Activated CD4-positive, alpha-beta memory T cell treated with anti-CD3 and anti-CD28 coated beads, Interleukin-2, amount 10 ng/mL, durations not matched to agents 7 days and 5 days (primary cell): ENCODE measurements around the gene FOXD4L3. TPM values are rescaled to one million over a fixed set of nuclear protein-coding genes. Genes with fewer than 3 reads are reported as not detected.
"Not testable (repeated sequence)": the region's sequence is repeated elsewhere in the genome, so short reads cannot be mapped to it uniquely, and the experiment has no call there.

Source experiments
- CTCF ChIA-PET: fragments of 350-600 bp; sonication (Branson Sonifier 250); formaldehyde crosslinking; loops from one replicate; lab custom pipeline; 2021; ENCODE audit warnings: antibody characterized with exemption, inconsistent platforms; lab: Charles Lee
- POLR2A ChIA-PET: fragments of 350-600 bp; sonication (Branson Sonifier 250); formaldehyde crosslinking; loops from one replicate; lab custom pipeline; 2021; ENCODE audit warnings: antibody characterized with exemption; lab: Charles Lee
- DNase-seq: peaks from one replicate; pipeline ENCODE4 v3.0.0-alpha.2; 2020
- H3K27ac Mint-ChIP-seq: one replicate; pipeline ENCODE4 v1.8.0; 2021; ENCODE audit warnings: mild to moderate bottlenecking, mixed read lengths
- H3K27me3 Mint-ChIP-seq: one replicate; pipeline ENCODE4 v1.8.0; 2021; ENCODE audit warnings: mixed read lengths
- H3K36me3 Mint-ChIP-seq: one replicate; pipeline ENCODE4 v1.8.0; 2021; ENCODE audit warnings: low read depth, mixed read lengths
- H3K4me1 Mint-ChIP-seq: one replicate; pipeline ENCODE4 v1.8.0; 2021; ENCODE audit warnings: mixed read lengths
- H3K4me3 Mint-ChIP-seq: one replicate; pipeline ENCODE4 v1.8.0; 2021; ENCODE audit warnings: mild to moderate bottlenecking, mixed read lengths
- H3K9me3 Mint-ChIP-seq: one replicate; pipeline ENCODE4 v1.8.0; 2021; ENCODE audit warnings: mixed read lengths
- total RNA-seq, 2 experiments: library from RNA; stranded (reverse); gene quantifications; one replicate each; pipeline ENCODE4 v1.2.3, GENCODE V29; 2021

The FOXD4L3 gene
- not detected for total RNA-seq

DNA sequence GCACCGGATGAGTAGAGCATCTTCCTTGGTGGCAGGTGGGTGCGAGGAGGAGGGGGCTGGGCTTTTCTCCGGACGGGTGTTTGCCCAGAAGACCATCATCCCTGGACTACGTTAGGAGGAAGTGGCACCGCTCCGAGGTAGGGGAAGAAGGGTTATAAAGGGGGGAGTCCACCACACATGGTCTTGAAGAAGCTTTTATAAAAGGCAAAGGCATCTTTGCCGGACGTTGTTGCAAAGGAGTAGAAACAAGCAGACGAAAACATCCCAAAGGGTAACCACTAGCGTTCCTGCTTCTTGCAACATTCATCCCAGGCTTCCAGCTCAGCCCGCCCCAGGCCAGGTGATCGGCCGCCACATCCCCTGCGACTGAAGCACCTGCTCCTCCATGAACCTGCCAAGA, at the start of gene FOXD4L3:
TSS of gene FOXD4L3 (plus strand) at position 301 of the 400 bp plus-strand sequence. CDS start at position 386, 85 bp downstream.
- H3K9me3 Mint-ChIP-seq, H3K36me3 Mint-ChIP-seq: not testable (repeated sequence)

GRCh38 chr9:68281041-68281440, 21.6 kb upstream of the FOXD4L3 start:
- H3K4me3 Mint-ChIP-seq, DNase-seq, H3K27ac Mint-ChIP-seq, H3K9me3 Mint-ChIP-seq, H3K4me1 Mint-ChIP-seq, CTCF ChIA-PET, H3K27me3 Mint-ChIP-seq, POLR2A ChIA-PET, H3K36me3 Mint-ChIP-seq: not testable (repeated sequence)

More for the DNA sequence above, at the start of gene FOXD4L3:
- DNase-seq, H3K4me1 Mint-ChIP-seq, CTCF ChIA-PET, H3K4me3 Mint-ChIP-seq, POLR2A ChIA-PET, H3K27me3 Mint-ChIP-seq, H3K27ac Mint-ChIP-seq: not testable (repeated sequence)

- H3K27me3 Mint-ChIP-seq, DNase-seq, CTCF ChIA-PET, H3K27ac Mint-ChIP-seq, POLR2A ChIA-PET, H3K4me1 Mint-ChIP-seq, H3K4me3 Mint-ChIP-seq, H3K9me3 Mint-ChIP-seq, H3K36me3 Mint-ChIP-seq: not testable (repeated sequence)
Observed at GRCh38 chr9:68303771-68304170, 1.1 kb downstream of the FOXD4L3 start.

DNA sequence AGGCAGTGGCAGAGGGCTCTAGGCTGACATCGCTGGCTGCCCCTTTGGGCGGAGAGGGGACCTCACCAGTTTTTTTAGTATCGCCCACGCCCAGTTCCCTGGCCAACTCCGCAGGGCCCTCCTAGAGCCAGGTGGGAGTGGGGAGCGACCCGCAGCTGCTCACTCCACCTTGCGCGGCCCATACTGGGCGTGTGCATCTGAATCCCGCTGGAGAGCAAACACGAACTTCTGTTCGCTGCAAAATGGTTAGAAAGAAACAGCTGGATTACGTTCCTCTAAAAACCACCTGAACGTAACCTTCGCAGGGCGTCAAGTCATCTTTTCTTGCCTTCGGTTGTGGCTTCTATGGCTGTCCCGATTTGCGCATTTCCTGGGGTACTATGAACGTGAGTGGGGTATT, 1.5 kb downstream of the FOXD4L3 start:
- H3K27ac Mint-ChIP-seq, DNase-seq, H3K36me3 Mint-ChIP-seq, CTCF ChIA-PET, H3K27me3 Mint-ChIP-seq, H3K4me3 Mint-ChIP-seq, H3K9me3 Mint-ChIP-seq, POLR2A ChIA-PET, H3K4me1 Mint-ChIP-seq: not testable (repeated sequence)

GRCh38 chr9:68304777-68305176, 2.1 kb downstream of the FOXD4L3 start:
- POLR2A ChIA-PET, H3K4me1 Mint-ChIP-seq, H3K27me3 Mint-ChIP-seq, CTCF ChIA-PET, H3K27ac Mint-ChIP-seq, H3K9me3 Mint-ChIP-seq, H3K36me3 Mint-ChIP-seq, H3K4me3 Mint-ChIP-seq, DNase-seq: not testable (repeated sequence)

- POLR2A ChIA-PET, H3K27ac Mint-ChIP-seq, H3K9me3 Mint-ChIP-seq, CTCF ChIA-PET, DNase-seq, H3K36me3 Mint-ChIP-seq, H3K4me1 Mint-ChIP-seq, H3K4me3 Mint-ChIP-seq, H3K27me3 Mint-ChIP-seq: not testable (repeated sequence)
Observed at GRCh38 chr9:68305680-68306285, 3.1 kb downstream of the FOXD4L3 start.

DNA sequence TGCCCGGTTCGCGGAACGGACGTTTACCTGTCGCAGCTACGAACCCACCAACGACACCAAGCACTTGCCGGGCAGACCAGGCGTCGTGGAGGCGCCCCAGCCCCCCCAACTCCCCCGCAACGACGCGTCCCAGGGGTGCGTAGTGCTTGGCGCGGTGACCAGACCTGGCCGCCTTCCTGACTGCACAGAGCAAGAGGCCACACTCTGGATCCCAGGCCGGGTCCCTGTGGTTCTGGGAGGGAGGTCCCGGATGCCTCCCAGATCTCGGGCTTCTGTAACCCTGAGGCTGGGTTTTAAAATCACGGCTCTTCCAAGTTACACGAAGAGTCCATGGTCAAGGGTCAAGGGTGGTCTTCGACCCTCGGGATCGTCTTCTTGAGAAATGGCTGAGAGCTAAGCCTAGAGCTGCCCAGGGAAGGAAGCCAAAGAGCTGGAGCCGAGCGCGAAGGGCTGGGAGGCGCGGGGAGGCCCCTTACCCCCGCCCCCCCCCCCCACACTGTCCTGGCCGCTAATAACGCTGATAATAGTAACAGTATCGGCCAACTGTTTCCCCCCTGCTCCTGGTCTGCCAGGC, 3.8 kb downstream of the FOXD4L3 start:
- H3K27ac Mint-ChIP-seq, H3K4me3 Mint-ChIP-seq, POLR2A ChIA-PET, H3K4me1 Mint-ChIP-seq, H3K36me3 Mint-ChIP-seq, DNase-seq, H3K27me3 Mint-ChIP-seq, H3K9me3 Mint-ChIP-seq, CTCF ChIA-PET: not testable (repeated sequence)

DNA sequence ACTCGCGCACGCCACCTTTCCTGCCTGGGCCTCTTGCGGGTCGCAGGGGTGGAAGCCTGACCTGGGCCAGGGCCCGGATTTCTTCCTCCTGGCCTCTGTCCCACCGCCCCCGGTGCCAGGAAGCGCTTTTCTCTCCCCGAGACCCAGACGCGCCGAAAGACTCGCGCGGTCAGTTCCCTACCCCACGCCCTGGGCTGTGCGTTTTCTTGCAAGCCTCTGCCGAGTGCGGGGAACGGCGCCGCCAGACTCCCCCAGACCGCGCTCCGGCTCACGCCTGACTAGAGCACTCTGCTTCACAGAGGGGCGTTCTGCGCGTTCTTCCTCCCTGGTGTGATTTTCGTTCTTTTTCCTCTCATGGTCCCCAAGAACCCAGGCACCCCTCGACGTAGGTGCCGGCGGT, 4.5 kb downstream of the FOXD4L3 start:
- H3K4me3 Mint-ChIP-seq, H3K36me3 Mint-ChIP-seq, CTCF ChIA-PET, H3K27ac Mint-ChIP-seq, H3K9me3 Mint-ChIP-seq, H3K27me3 Mint-ChIP-seq, POLR2A ChIA-PET, DNase-seq, H3K4me1 Mint-ChIP-seq: not testable (repeated sequence)

GRCh38 chr9:68307654-68308053, 5.0 kb downstream of the FOXD4L3 start:
- H3K36me3 Mint-ChIP-seq, H3K4me3 Mint-ChIP-seq, H3K27ac Mint-ChIP-seq, H3K9me3 Mint-ChIP-seq, H3K4me1 Mint-ChIP-seq, H3K27me3 Mint-ChIP-seq, CTCF ChIA-PET, DNase-seq, POLR2A ChIA-PET: not testable (repeated sequence)

DNA sequence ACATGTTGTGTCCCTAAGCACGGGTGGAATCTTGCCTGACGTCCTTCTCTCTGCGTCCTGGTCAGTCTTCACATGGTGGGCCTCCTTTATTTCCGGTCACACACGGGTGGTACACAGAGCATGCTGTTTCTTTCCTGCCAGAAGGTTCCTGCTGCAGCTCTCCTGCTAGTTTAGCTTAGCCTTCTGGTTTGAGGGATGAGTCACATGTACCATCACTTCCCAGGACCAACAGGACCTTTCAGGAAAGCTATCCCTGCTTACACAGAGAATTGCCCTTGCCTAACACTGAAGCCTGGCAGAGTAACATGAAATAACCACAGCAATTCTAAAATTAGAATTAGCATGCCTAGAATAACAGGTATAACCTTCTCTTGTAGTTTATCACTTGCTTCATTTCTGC, 8.5 kb downstream of the FOXD4L3 start:
- H3K4me1 Mint-ChIP-seq, H3K27me3 Mint-ChIP-seq, H3K9me3 Mint-ChIP-seq, H3K27ac Mint-ChIP-seq, POLR2A ChIA-PET, H3K36me3 Mint-ChIP-seq, H3K4me3 Mint-ChIP-seq, DNase-seq, CTCF ChIA-PET: not testable (repeated sequence)

- H3K4me1 Mint-ChIP-seq, CTCF ChIA-PET, POLR2A ChIA-PET, DNase-seq, H3K27ac Mint-ChIP-seq, H3K4me3 Mint-ChIP-seq, H3K36me3 Mint-ChIP-seq, H3K9me3 Mint-ChIP-seq, H3K27me3 Mint-ChIP-seq: not testable (repeated sequence)
Observed at GRCh38 chr9:68318209-68318608, 15.5 kb downstream of the FOXD4L3 start.

DNA sequence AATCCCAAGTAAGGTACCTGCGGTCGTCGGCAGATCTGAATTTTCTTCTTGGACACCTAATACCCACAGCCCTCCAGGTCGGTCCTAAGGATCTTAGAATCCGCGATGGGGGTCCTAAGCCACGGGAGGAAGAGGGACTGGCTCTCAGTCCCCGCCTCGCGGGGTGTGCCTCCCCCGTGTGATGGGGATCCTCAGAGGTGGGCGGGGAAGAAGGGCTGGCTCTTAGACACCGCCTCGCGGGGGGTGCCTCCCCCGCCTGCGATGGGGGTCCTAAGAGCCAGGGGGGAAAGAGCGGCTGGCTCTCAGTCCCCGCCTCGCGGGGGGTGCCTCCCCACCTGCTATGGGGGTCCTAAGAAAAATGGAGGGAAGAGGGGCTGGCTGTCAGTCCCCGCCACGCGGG, 21.1 kb downstream of the FOXD4L3 start:
- H3K4me3 Mint-ChIP-seq, H3K36me3 Mint-ChIP-seq, H3K27me3 Mint-ChIP-seq, H3K27ac Mint-ChIP-seq, H3K4me1 Mint-ChIP-seq, H3K9me3 Mint-ChIP-seq, CTCF ChIA-PET, POLR2A ChIA-PET, DNase-seq: not testable (repeated sequence)

- POLR2A ChIA-PET, DNase-seq, CTCF ChIA-PET, H3K36me3 Mint-ChIP-seq, H3K4me3 Mint-ChIP-seq, H3K9me3 Mint-ChIP-seq, H3K27ac Mint-ChIP-seq, H3K4me1 Mint-ChIP-seq, H3K27me3 Mint-ChIP-seq: not testable (repeated sequence)
Observed at GRCh38 chr9:68324518-68324917, 21.9 kb downstream of the FOXD4L3 start.

DNA sequence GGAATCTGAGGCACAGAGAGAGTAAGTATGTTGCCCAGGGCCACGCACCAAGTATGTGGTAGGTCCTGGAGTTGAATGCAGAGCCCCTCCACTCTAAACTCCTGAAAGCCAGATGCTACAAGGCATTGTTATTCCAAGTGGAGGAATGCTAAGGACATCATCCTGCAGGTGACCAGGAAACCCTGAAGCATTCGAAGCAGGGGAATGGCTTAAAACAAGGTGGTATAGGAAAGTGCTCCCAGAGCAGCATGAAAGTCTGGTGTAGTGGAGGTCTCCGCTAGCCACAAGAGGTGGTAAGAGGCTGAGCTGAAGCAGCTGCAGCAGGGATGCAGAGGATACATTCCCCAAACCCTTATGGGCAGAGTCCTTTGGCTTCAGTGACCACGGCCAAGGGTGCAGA, 26.4 kb downstream of the FOXD4L3 start:
- POLR2A ChIA-PET, H3K4me3 Mint-ChIP-seq, H3K27me3 Mint-ChIP-seq, H3K36me3 Mint-ChIP-seq, CTCF ChIA-PET, H3K27ac Mint-ChIP-seq, H3K4me1 Mint-ChIP-seq, DNase-seq, H3K9me3 Mint-ChIP-seq: not testable (repeated sequence)
